ENCODE data around the gene IFRD2.
A peak's percentile ranks its signal among the peaks of the same experiment; 100 is the strongest.

The IFRD2 gene

GRCh38 chr3:50292159-50293078 lies at the start of gene IFRD2:
TSS of gene IFRD2 (minus strand) at chr3:50292429. CDS start at chr3:50292274, 155 bp downstream.
- peak; percentile 87 for FAIRE-seq

GRCh38 chr3:50341537-50341936 lies 49.3 kb upstream of the IFRD2 start:
- no peak for FAIRE-seq

GRCh38 chr3:50340448-50341329 lies 48.5 kb upstream of the IFRD2 start, which contains the start of gene RASSF1:
TSS of gene RASSF1 (minus strand) at chr3:50340836. CDS start at chr3:50340805, 31 bp downstream.
- FAIRE-seq = no peak

- FAIRE-seq = no peak
These were observed 47.9 kb upstream of the IFRD2 start for GRCh38 chr3:50340147-50340447.

- FAIRE-seq = no peak
These were observed 47.4 kb upstream of the IFRD2 start for GRCh38 chr3:50339485-50340146.

GRCh38 chr3:50338965-50339364 lies 46.7 kb upstream of the IFRD2 start:
- FAIRE-seq = no peak

GRCh38 chr3:50337175-50337861 lies 45.1 kb upstream of the IFRD2 start:
- FAIRE-seq = peak; percentile 91

- no peak for FAIRE-seq
These were observed 44.4 kb upstream of the IFRD2 start for GRCh38 chr3:50336452-50337174.

- no peak for FAIRE-seq
These were observed 42.3 kb upstream of the IFRD2 start for GRCh38 chr3:50334339-50335075.

GRCh38 chr3:50333744-50334328 lies 41.6 kb upstream of the IFRD2 start:
- no peak for FAIRE-seq

- FAIRE-seq = no peak
These were observed 39.2 kb upstream of the IFRD2 start for GRCh38 chr3:50331364-50331907.

GRCh38 chr3:50330330-50330729 lies 38.1 kb upstream of the IFRD2 start:
- FAIRE-seq = no peak

- peak; percentile 77 for FAIRE-seq
These were observed 35.9 kb upstream of the IFRD2 start, which contains the start of gene TUSC2 for GRCh38 chr3:50327943-50328691. TSS of gene TUSC2 (minus strand) at chr3:50328223. CDS start at chr3:50328099, 124 bp downstream.

- no peak for FAIRE-seq
These were observed 34.9 kb upstream of the IFRD2 start for GRCh38 chr3:50327129-50327528.

- no peak for FAIRE-seq
These were observed 33.9 kb upstream of the IFRD2 start for GRCh38 chr3:50326182-50326541.

- FAIRE-seq = no peak
These were observed 33.4 kb upstream of the IFRD2 start for GRCh38 chr3:50325497-50326181.

- no peak for FAIRE-seq
These were observed 32.9 kb upstream of the IFRD2 start for GRCh38 chr3:50325113-50325480.

GRCh38 chr3:50324351-50325112 lies 32.3 kb upstream of the IFRD2 start:
- FAIRE-seq = no peak
